Stimulated activated CD8-positive, alpha-beta memory T cell treated with anti-CD3 and anti-CD28 coated beads, Interleukin-15, amount 100 ng/mL, for 4 hours (primary cell): ENCODE measurements around the gene SCCPDH.

Source experiments
- DNase-seq, 2 donors: peaks; one replicate each; pipeline ENCODE4 v3.0.0-alpha.2; 2020; ENCODE audit warnings: low read depth in 2 of 2

The SCCPDH gene

GRCh38 chr1:246785494-246786111, 61.4 kb downstream of the SCCPDH start:
- no peak for DNase-seq

GRCh38 chr1:246786606-246787238, 62.5 kb downstream of the SCCPDH start:
- no peak for DNase-seq

- no peak for DNase-seq
Observed at GRCh38 chr1:246787781-246788513, 63.7 kb downstream of the SCCPDH start.

- DNase-seq, result no peak
Observed at GRCh38 chr1:246788895-246789338, 64.7 kb downstream of the SCCPDH start.

- no peak for DNase-seq
Observed at GRCh38 chr1:246789454-246790339, 65.5 kb downstream of the SCCPDH start.

- DNase-seq, result no peak
Observed at GRCh38 chr1:246790364-246790763, 66.2 kb downstream of the SCCPDH start.

- DNase-seq, result no peak
Observed at GRCh38 chr1:246790833-246791232, 66.6 kb downstream of the SCCPDH start.

- no peak for DNase-seq
Observed at GRCh38 chr1:246791303-246791918, 67.2 kb downstream of the SCCPDH start.

GRCh38 chr1:246792603-246793002, 68.4 kb downstream of the SCCPDH start:
- no peak for DNase-seq

- DNase-seq, result no peak
Observed at GRCh38 chr1:246793356-246793896, 69.2 kb downstream of the SCCPDH start.

- DNase-seq, result no peak
Observed at GRCh38 chr1:246794048-246794827, 70.0 kb downstream of the SCCPDH start.

- no peak for DNase-seq
Observed at GRCh38 chr1:246794828-246795671, 70.8 kb downstream of the SCCPDH start.

GRCh38 chr1:246795906-246796694, 71.9 kb downstream of the SCCPDH start:
- DNase-seq, result no peak

- DNase-seq, result no peak
Observed at GRCh38 chr1:246797157-246797556, 72.9 kb downstream of the SCCPDH start.

GRCh38 chr1:246797597-246797996, 73.4 kb downstream of the SCCPDH start:
- no peak for DNase-seq

- DNase-seq, result no peak
Observed at GRCh38 chr1:246798107-246798506, 73.9 kb downstream of the SCCPDH start.

- DNase-seq, result no peak
Observed at GRCh38 chr1:246798606-246799496, 74.6 kb downstream of the SCCPDH start.

GRCh38 chr1:246800356-246800755, 76.1 kb downstream of the SCCPDH start:
- DNase-seq, result no peak
